ENCODE results near the gene HOMER3. TPM values are rescaled to one million over a fixed set of nuclear protein-coding genes. Genes with fewer than 3 reads are reported as not detected.
A peak's percentile ranks its signal among the peaks of the same experiment; 100 is the strongest.

The HOMER3 gene
- total and polyA plus RNA-seq, 9 of the 15 experiments (the other 6 are each of a cell fraction or from before 2014, with no cell fraction given), result 1.3 to 5.1 (median 3.7) TPM; not detected in 2

GRCh38 chr19:18919900-18920214 is 21.2 kb downstream of the HOMER3 start (continued):
- TF ChIP-seq MBD1 (CRISPR knock-in tag; IDR thresholded peaks at IDR 0.05) (no peak), PREB (CRISPR knock-in tag; IDR thresholded peaks at IDR 0.05) (peak; percentile 94; the same call in 1 of the 2 replicates), ZSCAN32 (CRISPR knock-in tag; IDR thresholded peaks at IDR 0.05) (peak; percentile 51; the same call in 1 of the 2 replicates), ZNF24 (IDR thresholded peaks at IDR 0.05) (0 out of 2 replicates have a peak, but pooled peaks have one; percentile 34), TGIF2 (CRISPR knock-in tag; IDR thresholded peaks at IDR 0.05) (peak; percentile 93; the same call in 1 of the 2 replicates), CHD7 (IDR thresholded peaks at IDR 0.05; ENCODE audit: low read depth, low read length) (no peak), XRCC4 (IDR thresholded peaks at IDR 0.05; ENCODE audit: extremely low read depth, insufficient read depth, insufficient read length) (no peak)
